Pulmonary artery endothelial cell (primary cell): Measurements from ENCODE around the gene PWWP2B. TPM values are rescaled to one million over a fixed set of nuclear protein-coding genes. Genes with fewer than 3 reads are reported as not detected.
"Not testable (repeated sequence)": the region's sequence is repeated elsewhere in the genome, so short reads cannot be mapped to it uniquely, and the experiment has no call there.

ENCODE experiments used
- DNase-seq: peaks from one replicate; pipeline ENCODE4 v3.0.0-alpha.2; 2011; ENCODE audit warnings: low read depth, low spot score
- total RNA-seq: library from RNA; depleted of rRNA; stranded (reverse); fragments of >200 nt; gene quantifications from 2 replicates; pipeline ENCODE4 v1.2.3, GENCODE V29; 2014

The PWWP2B gene
- total RNA-seq, 1 donor from 2014 or later = 15.6 TPM

GRCh38 chr10:132430231-132430743, 33.3 kb downstream of the PWWP2B start:
- no peak for DNase-seq

- DNase-seq = no peak
Observed at GRCh38 chr10:132430861-132431271, 33.9 kb downstream of the PWWP2B start.

GRCh38 chr10:132431537-132432175, 34.7 kb downstream of the PWWP2B start:
- DNase-seq = no peak

- DNase-seq = no peak
Observed at GRCh38 chr10:132432176-132432540, 35.2 kb downstream of the PWWP2B start.

GRCh38 chr10:132433671-132434340, 36.8 kb downstream of the PWWP2B start:
- no peak for DNase-seq

- no peak for DNase-seq
Observed at GRCh38 chr10:132434405-132435005, 37.5 kb downstream of the PWWP2B start.

GRCh38 chr10:132435320-132435719, 38.3 kb downstream of the PWWP2B start:
- not testable (repeated sequence) for DNase-seq

- not testable (repeated sequence) for DNase-seq
Observed at GRCh38 chr10:132436096-132436495, 39.1 kb downstream of the PWWP2B start.

- no peak for DNase-seq
Observed at GRCh38 chr10:132436861-132437410, 39.9 kb downstream of the PWWP2B start.

- no peak for DNase-seq
Observed at GRCh38 chr10:132437541-132437950, 40.5 kb downstream of the PWWP2B start.

GRCh38 chr10:132438091-132439024, 41.4 kb downstream of the PWWP2B start:
- no peak for DNase-seq

GRCh38 chr10:132439025-132439388, 42.0 kb downstream of the PWWP2B start:
- no peak for DNase-seq

- no peak for DNase-seq
Observed at GRCh38 chr10:132439424-132440163, 42.6 kb downstream of the PWWP2B start.

GRCh38 chr10:132440791-132441565, 44.0 kb downstream of the PWWP2B start:
- no peak for DNase-seq

GRCh38 chr10:132441818-132442524, 45.0 kb downstream of the PWWP2B start:
- no peak for DNase-seq

- DNase-seq = no peak
Observed at GRCh38 chr10:132442636-132443035, 45.6 kb downstream of the PWWP2B start.

- no peak for DNase-seq
Observed at GRCh38 chr10:132443605-132443982, 46.6 kb downstream of the PWWP2B start.

- DNase-seq = no peak
Observed at GRCh38 chr10:132443983-132444876, 47.2 kb downstream of the PWWP2B start.
